Hindlimb muscle (tissue), 1 donor: Measurements from ENCODE around the gene AOX1. TPM values are rescaled to one million over a fixed set of nuclear protein-coding genes. Genes with fewer than 3 reads are reported as not detected.
"Not testable (repeated sequence)": the region's sequence is repeated elsewhere in the genome, so short reads cannot be mapped to it uniquely, and the experiment has no call there.

Experiments used
- DNase-seq: peaks from one replicate; pipeline ENCODE4 v3.0.0-alpha.2; 2013
- polyA plus RNA-seq: library from polyadenylated mRNA; unstranded; fragments of 120-200 nt; gene quantifications from one replicate; pipeline ENCODE4 v1.2.1, GENCODE V29; 2013; ENCODE audit not compliant: insufficient read length

The AOX1 gene
- polyA plus RNA-seq, 1 donor, result 1.5 TPM

- no peak for DNase-seq
These were observed 118.3 kb downstream of the AOX1 start for GRCh38 chr2:200703926-200704637.

GRCh38 chr2:200705305-200706041 lies 119.7 kb downstream of the AOX1 start:
- no peak for DNase-seq

- DNase-seq, result no peak
These were observed 123.1 kb downstream of the AOX1 start for GRCh38 chr2:200708943-200709342.

GRCh38 chr2:200713003-200713703 lies 127.3 kb downstream of the AOX1 start:
- DNase-seq, result peak; percentile 83

GRCh38 chr2:200713704-200714064 lies 127.9 kb downstream of the AOX1 start:
- DNase-seq, result no peak

- DNase-seq, result not testable (repeated sequence)
These were observed 129.2 kb downstream of the AOX1 start for GRCh38 chr2:200715014-200715413.

GRCh38 chr2:200716386-200716785 lies 130.6 kb downstream of the AOX1 start:
- no peak for DNase-seq

Other genes with a start within 250 kb of the AOX1 start
- gene KCTD18, start 75.9 kb upstream of the AOX1 start, polyA plus RNA-seq, result 13.2 TPM
- gene SGO2, start 59.8 kb upstream of the AOX1 start, polyA plus RNA-seq, result 5.9 TPM
- 105 TPM for gene BZW1, start 225.9 kb downstream of the AOX1 start, polyA plus RNA-seq